Mesothelial cell of epicardium (in vitro differentiated cells): Measurements from ENCODE around the gene PRDM12. TPM values are rescaled to one million over a fixed set of nuclear protein-coding genes. Genes with fewer than 3 reads are reported as not detected.

Experiments used
- DNase-seq, 2 experiments: peaks; one replicate each; pipeline ENCODE4 v3.0.0; 2021; ENCODE audit warnings: low spot score in 2 of 2; ENCODE audit not compliant: unreplicated experiment in 2 of 2
- H3K27ac Mint-ChIP-seq: 2 replicates; pipeline ENCODE4 v1.8.0; 2021; ENCODE audit warnings: mixed read lengths
- H3K27me3 Mint-ChIP-seq: 2 replicates; pipeline ENCODE4 v1.8.0; 2021; ENCODE audit warnings: low read depth, mixed read lengths
- H3K36me3 Mint-ChIP-seq: 2 replicates; pipeline ENCODE4 v1.8.0; 2021; ENCODE audit warnings: mixed read lengths
- H3K4me1 Mint-ChIP-seq: 2 replicates; pipeline ENCODE4 v1.8.0; 2021; ENCODE audit warnings: mixed read lengths
- H3K4me3 Mint-ChIP-seq: 2 replicates; pipeline ENCODE4 v1.8.0; 2021; ENCODE audit warnings: mild to moderate bottlenecking, moderate library complexity, mixed read lengths
- H3K9me3 Mint-ChIP-seq: 2 replicates; pipeline ENCODE4 v1.8.0; 2021; ENCODE audit warnings: mixed read lengths
- total RNA-seq: library from RNA; stranded (reverse); gene quantifications from 3 replicates; pipeline ENCODE4 v1.2.1, GENCODE V29; 2021
- TF ChIP-seq, protein P1 (sequence below): fragments of 200-600 bp; sonication (generic); IDR thresholded peaks from one replicate; pipeline ENCODE4 v1.5.0; 2021; ENCODE audit warnings: antibody characterized with exemption; ENCODE audit not compliant: unreplicated experiment

The PRDM12 gene
- total RNA-seq, 1 donor from 2014 or later: not detected

DNA sequence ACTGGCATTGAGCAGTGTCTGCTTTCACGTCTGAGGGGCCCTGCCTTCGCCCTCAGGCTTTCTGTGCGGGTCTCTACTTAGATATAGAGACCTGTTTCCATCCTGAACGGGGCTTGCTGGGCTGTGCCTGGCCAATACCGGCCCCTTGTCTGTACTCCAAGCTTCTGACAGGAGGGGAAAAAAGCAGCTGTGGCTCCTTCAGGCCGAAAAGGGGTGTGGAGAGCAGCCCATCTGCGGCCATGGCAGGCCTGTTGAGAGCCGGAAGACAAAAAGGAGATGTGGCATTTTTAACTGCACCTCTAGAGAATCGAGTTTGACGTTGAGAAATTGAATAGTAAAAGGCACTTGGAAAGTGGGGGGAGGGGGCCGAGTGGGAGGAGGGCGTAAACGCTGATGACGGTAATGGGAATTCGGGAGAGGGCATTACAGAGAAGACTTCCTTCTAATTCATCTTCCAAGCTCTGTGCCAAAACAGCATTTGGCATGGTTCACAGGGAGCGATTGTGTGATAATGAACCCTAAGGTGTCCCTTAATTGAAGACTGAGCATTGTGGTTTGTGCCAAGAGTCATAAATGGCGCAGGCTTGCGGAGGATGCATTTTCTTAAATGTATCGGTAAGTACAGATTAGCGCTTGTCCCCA, 25.1 kb upstream of the PRDM12 start:
- no peaks in the 10 kb centered on the region for H3K27me3 Mint-ChIP-seq
- no peak overlapping the region for H3K27ac Mint-ChIP-seq
- peaks cover 3% of the 10 kb centered on the region for H3K36me3 Mint-ChIP-seq
- H3K4me3 Mint-ChIP-seq: no peak overlapping the region
- DNase-seq: no peak
- no peaks in the 10 kb centered on the region for H3K4me1 Mint-ChIP-seq
- TF ChIP-seq, protein P1, sequence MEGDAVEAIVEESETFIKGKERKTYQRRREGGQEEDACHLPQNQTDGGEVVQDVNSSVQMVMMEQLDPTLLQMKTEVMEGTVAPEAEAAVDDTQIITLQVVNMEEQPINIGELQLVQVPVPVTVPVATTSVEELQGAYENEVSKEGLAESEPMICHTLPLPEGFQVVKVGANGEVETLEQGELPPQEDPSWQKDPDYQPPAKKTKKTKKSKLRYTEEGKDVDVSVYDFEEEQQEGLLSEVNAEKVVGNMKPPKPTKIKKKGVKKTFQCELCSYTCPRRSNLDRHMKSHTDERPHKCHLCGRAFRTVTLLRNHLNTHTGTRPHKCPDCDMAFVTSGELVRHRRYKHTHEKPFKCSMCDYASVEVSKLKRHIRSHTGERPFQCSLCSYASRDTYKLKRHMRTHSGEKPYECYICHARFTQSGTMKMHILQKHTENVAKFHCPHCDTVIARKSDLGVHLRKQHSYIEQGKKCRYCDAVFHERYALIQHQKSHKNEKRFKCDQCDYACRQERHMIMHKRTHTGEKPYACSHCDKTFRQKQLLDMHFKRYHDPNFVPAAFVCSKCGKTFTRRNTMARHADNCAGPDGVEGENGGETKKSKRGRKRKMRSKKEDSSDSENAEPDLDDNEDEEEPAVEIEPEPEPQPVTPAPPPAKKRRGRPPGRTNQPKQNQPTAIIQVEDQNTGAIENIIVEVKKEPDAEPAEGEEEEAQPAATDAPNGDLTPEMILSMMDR: no peak
- no peaks in the 10 kb centered on the region for H3K9me3 Mint-ChIP-seq

DNA sequence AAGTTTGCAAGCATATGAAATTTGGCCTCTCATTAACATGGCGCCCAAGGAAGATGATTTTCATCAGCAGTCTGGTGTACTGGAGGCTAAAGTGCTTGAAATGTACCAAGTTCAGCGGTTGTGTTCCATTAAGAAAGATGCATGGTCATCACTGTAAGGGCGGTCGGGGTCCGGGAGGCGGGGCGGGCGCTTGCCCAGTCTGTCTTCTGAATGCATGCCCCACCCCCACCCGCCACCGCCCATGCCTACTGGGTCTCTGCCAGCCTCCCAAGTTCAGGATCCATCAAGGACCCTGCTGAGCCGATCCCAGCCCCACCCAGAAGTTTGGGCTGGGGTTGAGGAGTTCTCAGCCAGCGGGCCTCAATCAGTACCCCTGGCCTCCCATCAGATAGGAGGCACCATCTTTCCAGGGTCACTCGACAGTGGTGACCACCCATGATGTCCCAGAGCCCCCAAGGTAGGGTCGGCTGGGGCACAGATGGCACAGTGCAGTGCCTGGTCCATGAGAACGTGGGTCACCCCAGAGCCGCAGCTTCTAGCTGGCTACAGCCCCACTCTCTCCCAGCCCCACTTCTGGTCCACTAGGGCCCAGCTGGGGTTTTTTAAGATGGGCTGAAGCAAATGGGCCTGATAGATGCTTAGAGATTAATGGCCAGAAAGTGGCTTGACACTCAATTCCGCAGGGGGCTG, 24.4 kb upstream of the PRDM12 start:
- H3K4me3 Mint-ChIP-seq: no peak overlapping the region

DNA sequence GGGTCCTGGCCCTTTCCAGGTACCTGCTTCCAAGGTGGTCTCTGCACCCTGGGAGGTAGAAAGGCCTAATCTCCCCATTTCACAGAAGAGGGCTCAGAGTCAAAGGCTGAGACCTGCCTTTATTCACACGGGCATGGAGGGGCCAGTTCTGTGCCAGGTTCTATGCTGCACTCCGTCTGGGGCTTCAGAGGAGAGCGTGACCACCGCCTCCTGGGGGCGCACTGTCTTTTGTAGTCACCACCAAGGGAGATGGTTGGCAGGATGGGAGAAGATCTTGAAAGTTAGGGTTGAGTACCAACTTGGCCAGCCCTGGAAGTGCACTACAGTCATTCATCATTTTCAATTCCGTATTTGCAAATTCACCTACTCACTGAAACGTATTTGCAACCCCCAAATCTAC, 23.7 kb upstream of the PRDM12 start:
- TF ChIP-seq, protein P1: no peak
- Mint-ChIP-seq H3K4me1 (no peaks in the 10 kb centered on the region), H3K27ac (no peak overlapping the region), H3K4me3 (no peak overlapping the region), H3K9me3 (peaks cover 2% of the 10 kb centered on the region), H3K27me3 (no peaks in the 10 kb centered on the region), H3K36me3 (no peaks in the 10 kb centered on the region)
- DNase-seq: no peak

More for the DNA sequence above, 24.4 kb upstream of the PRDM12 start:
- TF ChIP-seq, protein P1: no peak
- Mint-ChIP-seq H3K9me3 (no peaks in the 10 kb centered on the region), H3K27ac (no peak overlapping the region), H3K36me3 (no peaks in the 10 kb centered on the region), H3K4me1 (no peaks in the 10 kb centered on the region), H3K27me3 (no peaks in the 10 kb centered on the region)
- DNase-seq: no peak

DNA sequence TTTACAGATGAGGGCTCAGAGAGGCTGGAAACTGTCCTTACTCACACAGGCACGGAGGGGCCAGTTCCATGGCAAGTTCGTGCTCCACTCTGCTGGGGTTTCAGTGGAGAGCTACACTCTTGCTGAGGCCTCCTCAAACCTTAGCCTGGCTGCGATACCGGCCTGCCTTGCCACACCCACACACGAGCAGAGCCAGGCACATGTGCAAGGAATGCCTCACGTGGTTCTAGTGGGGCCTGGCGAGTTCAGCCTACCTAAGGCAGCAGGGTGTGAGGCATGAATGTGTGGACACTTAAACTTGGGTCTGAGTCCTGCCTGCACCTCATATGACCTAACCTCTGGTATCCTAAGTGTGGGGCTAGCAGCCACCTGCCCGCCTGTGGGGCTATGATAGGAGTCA, 21.5 kb upstream of the PRDM12 start:
- H3K4me3 Mint-ChIP-seq: no peak overlapping the region
- H3K27ac Mint-ChIP-seq: no peak overlapping the region
- H3K9me3 Mint-ChIP-seq: peaks cover 10% of the 10 kb centered on the region
- TF ChIP-seq, protein P1: no peak
- no peaks in the 10 kb centered on the region for H3K4me1 Mint-ChIP-seq
- H3K27me3 Mint-ChIP-seq: peaks cover 6% of the 10 kb centered on the region
- no peaks in the 10 kb centered on the region for H3K36me3 Mint-ChIP-seq
- no peak for DNase-seq

DNA sequence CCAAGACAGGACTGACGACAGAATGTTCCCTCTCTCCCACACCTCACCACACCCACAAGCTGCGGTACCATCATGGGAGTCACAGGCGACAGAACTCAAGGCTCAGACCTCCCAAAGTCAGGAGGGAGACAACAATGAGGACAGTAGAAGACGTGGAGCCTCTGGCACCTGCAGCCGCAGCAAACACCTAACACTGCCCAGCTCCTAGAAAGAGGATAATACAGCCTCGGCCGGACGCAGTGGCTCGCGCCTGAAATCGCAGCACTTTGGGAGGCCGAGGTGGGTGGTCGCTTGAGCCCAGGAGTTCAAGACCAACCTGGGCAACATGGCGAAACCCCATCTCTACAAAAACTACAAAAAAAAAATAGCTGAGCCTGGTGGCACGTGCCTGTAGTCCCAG, 13.2 kb upstream of the PRDM12 start:
- H3K4me1 Mint-ChIP-seq: no peaks in the 10 kb centered on the region
- TF ChIP-seq, protein P1: no peak
- peaks cover 3% of the 10 kb centered on the region for H3K9me3 Mint-ChIP-seq
- no peak overlapping the region for H3K4me3 Mint-ChIP-seq
- peaks cover 59% of the 10 kb centered on the region for H3K27me3 Mint-ChIP-seq
- H3K27ac Mint-ChIP-seq: no peak overlapping the region
- H3K36me3 Mint-ChIP-seq: no peaks in the 10 kb centered on the region
- no peak for DNase-seq
